B cell (primary cell): ENCODE measurements around the gene MARS1. TPM values are rescaled to one million over a fixed set of nuclear protein-coding genes. Genes with fewer than 3 reads are reported as not detected.

Experiments used
- ATAC-seq: fragments of 200-7000 bp; cut with Tn5 transposase; one replicate; pipeline ENCODE4 v1.10.0; 2021; ENCODE audit warnings: low read depth, mild to moderate bottlenecking, moderate number of reproducible peaks, moderate library complexity
- CTCF ChIA-PET: fragments of 350-600 bp; sonication (Branson Sonifier 250); formaldehyde crosslinking; loops from one replicate; lab custom pipeline; 2021; ENCODE audit warnings: antibody characterized with exemption, inconsistent platforms; lab: Charles Lee
- POLR2A ChIA-PET: fragments of 350-600 bp; sonication (Branson Sonifier 250); formaldehyde crosslinking; loops from one replicate; lab custom pipeline; 2021; ENCODE audit warnings: antibody characterized with exemption; lab: Charles Lee
- DNase-seq: peaks from one replicate; pipeline ENCODE4 v3.0.0; 2013
- H2AFZ ChIP-seq: 2 replicates; pipeline ENCODE4 v1.6.1; 2012; ENCODE audit warnings: mild to moderate bottlenecking, low read depth, low read length; ENCODE audit not compliant: insufficient read depth, poor library complexity, severe bottlenecking
- H3K27ac ChIP-seq, 2 donors: 1 replicate in 1 of 2; 2 replicates in 1 of 2; pipeline ENCODE4 v1.5.1; 2012 to 2013; ENCODE audit warnings: low read length in 2 of 2, mild to moderate bottlenecking in 2 of 2, moderate library complexity in 1 of 2
- H3K27me3 ChIP-seq, 4 experiments: fragments of 200-600 bp in 1 of 4; sonication (generic) in 1 of 4; replicated peaks in 1 of 4; 1 replicate in 2 of 4; 2 replicates in 2 of 4; pipeline versions ENCODE4 v1.6.1 to v1.7.0; 2013 to 2016; ENCODE audit warnings: low read length in 3 of 4, mild to moderate bottlenecking in 2 of 4, mixed read lengths in 1 of 4, moderate library complexity in 1 of 4; ENCODE audit not compliant: insufficient read depth in 4 of 4, control insufficient read depth in 3 of 4; ENCODE audit errors: control extremely low read depth in 1 of 4
- H3K36me3 ChIP-seq, 2 experiments: replicated peaks in 1 of 2; 1 replicate in 1 of 2; 2 replicates in 1 of 2; pipeline versions ENCODE4 v1.6.1 to v1.7.1; 2013; ENCODE audit warnings: low read length in 1 of 2; ENCODE audit not compliant: insufficient read depth in 2 of 2, control insufficient read depth in 1 of 2; ENCODE audit errors: control extremely low read depth in 1 of 2, extremely low read depth in 1 of 2
- H3K4me1 ChIP-seq, 2 donors: fragments of 200-600 bp in 1 of 2; sonication (generic) in 1 of 2; 1 replicate in 1 of 2; 2 replicates in 1 of 2; pipeline versions ENCODE4 v1.5.1 to v1.6.1; 2013 to 2017; ENCODE audit warnings: low read length in 2 of 2; ENCODE audit not compliant: control insufficient read depth in 2 of 2, insufficient read depth in 2 of 2
- H3K4me2 ChIP-seq: replicated peaks from 2 replicates; pipeline ENCODE3; 2012; ENCODE audit warnings: mild to moderate bottlenecking, low read depth, low read length; ENCODE audit not compliant: poor library complexity, severe bottlenecking
- H3K4me3 ChIP-seq, 5 experiments: fragments of 200-600 bp in 1 of 5; sonication (generic) in 1 of 5; 1 replicate in 3 of 5; 2 replicates in 2 of 5; pipeline versions ENCODE4 v1.5.1 to v1.7.0; 2011 to 2016; ENCODE audit warnings: low read length in 4 of 5, mild to moderate bottlenecking in 4 of 5, low read depth in 2 of 5, control low read depth in 1 of 5, moderate library complexity in 1 of 5; ENCODE audit not compliant: insufficient read depth in 1 of 5; ENCODE audit errors: control extremely low read depth in 1 of 5, extremely low read depth in 1 of 5
- H3K79me2 ChIP-seq: fragments of 200-600 bp; sonication (generic); one replicate; pipeline ENCODE4 v1.6.0; 2016; ENCODE audit warnings: low read length; ENCODE audit not compliant: control insufficient read depth, insufficient read depth
- H3K9ac ChIP-seq: fragments of 200-600 bp; sonication (generic); 2 replicates; pipeline ENCODE4 v1.6.1; 2017; ENCODE audit warnings: mild to moderate bottlenecking, low read length, moderate library complexity
- H3K9me3 ChIP-seq, 3 donors: one replicate each; pipeline versions ENCODE4 v1.6.1 to v1.7.1; 2013; ENCODE audit warnings: low read length in 2 of 3; ENCODE audit not compliant: control insufficient read depth in 2 of 3, insufficient read depth in 1 of 3; ENCODE audit errors: control extremely low read depth in 1 of 3
- H4K20me1 ChIP-seq: 2 replicates; pipeline ENCODE4 v1.6.0; 2012; ENCODE audit warnings: mild to moderate bottlenecking, low read length; ENCODE audit not compliant: insufficient read depth, control insufficient read depth, poor library complexity, severe bottlenecking
- H3K27ac Mint-ChIP-seq: one replicate; pipeline ENCODE4 v1.8.0; 2021; ENCODE audit warnings: mixed read lengths
- H3K27me3 Mint-ChIP-seq: one replicate; pipeline ENCODE4 v1.8.0; 2021; ENCODE audit warnings: mixed read lengths
- H3K4me1 Mint-ChIP-seq: one replicate; pipeline ENCODE4 v1.8.0; 2021; ENCODE audit warnings: mixed read lengths
- H3K4me3 Mint-ChIP-seq: one replicate; pipeline ENCODE4 v1.8.0; 2021; ENCODE audit warnings: mixed read lengths
- H3K9me3 Mint-ChIP-seq: one replicate; pipeline ENCODE4 v1.8.0; 2022; ENCODE audit warnings: mixed read lengths; ENCODE audit not compliant: insufficient read depth
- CTCF ChIP-seq: fragments of 200-600 bp; IDR thresholded peaks from one replicate; pipeline ENCODE4 v1.8.0; 2022; ENCODE audit warnings: antibody characterized with exemption, mild to moderate bottlenecking
- EZH2 ChIP-seq: IDR thresholded peaks from 2 replicates; pipeline ENCODE4 v1.6.1; 2012; ENCODE audit warnings: borderline replicate concordance, low read depth, mild to moderate bottlenecking, moderate library complexity, low read length; ENCODE audit not compliant: insufficient read depth, poor library complexity, severe bottlenecking
- WGBS: methylation state at CpG from one replicate; pipeline ENCODE4 v1.1.5; 2013; ENCODE audit warnings: missing lambda C conversion rate; ENCODE audit not compliant: insufficient coverage; 5-methylcytosine and 5-hydroxymethylcytosine counted together
- intact Hi-C: fragments of 100-400 bp; cut with micrococcal nuclease; formaldehyde crosslinking; loops from one replicate; pipeline ENCODE4 v1.10.0; 2022
- polyA plus RNA-seq: library from polyadenylated mRNA; depleted of rRNA; stranded (reverse); fragments of >200 nt; gene quantifications from 2 replicates; pipeline ENCODE4 v1.2.3, GENCODE V29; 2012
- total RNA-seq, 2 donors: library from RNA; stranded (reverse); fragments of 120-200 nt in 1 of 2; gene quantifications; 1 replicate in 1 of 2; 2 replicates in 1 of 2; pipeline versions ENCODE4 v1.2.3 to v1.2.4, GENCODE V29; 2013 to 2022

MARS1 gene
- total and polyA plus RNA-seq, 2 donors (not counting 1 experiment from before 2014, with no cell fraction given) = 158 to 193 TPM

GRCh38 chr12:57465747-57466505 lies 21.9 kb upstream of the MARS1 start:
- no peaks in the 10 kb centered on the region for H3K9me3 Mint-ChIP-seq
- Histone ChIP-seq H3K4me1 (peaks cover 8 to 31% of the 10 kb centered on the region in 2 donors), H4K20me1 (no peaks in the 10 kb centered on the region), H3K36me3 (peaks cover 0 to 25% of the 10 kb centered on the region in 2 experiments), H2AFZ (no peak overlapping the region), H3K9ac (no peak overlapping the region), H3K79me2 (peaks cover 6% of the 10 kb centered on the region), H3K27ac (no peak overlapping the region), H3K4me2 (no peak overlapping the region), H3K27me3 (no peaks in the 10 kb centered on the region), H3K4me3 (no peak overlapping the region), H3K9me3 (no peaks in the 10 kb centered on the region)
- H3K4me1 Mint-ChIP-seq = peaks cover 19% of the 10 kb centered on the region
- no peak overlapping the region for H3K27ac Mint-ChIP-seq
- ATAC-seq (no peak), DNase-seq (no peak)
- intact Hi-C loops = no loop called here
- 84% methylated on average over 12 of the region's 14 CpGs for WGBS
- TF ChIP-seq CTCF = no peak
- no peak for TF ChIP-seq EZH2
- no peak overlapping the region for H3K4me3 Mint-ChIP-seq
- POLR2A ChIA-PET = interaction anchor here (0.7 kb wide), 1 partner anchor 11 kb away, joined by 3 read pairs; no protein-coding TSS in a partner anchor
- no peaks in the 10 kb centered on the region for H3K27me3 Mint-ChIP-seq
- CTCF ChIA-PET = interaction anchor here (0.6 to 1.5 kb wide), 7 partner anchors 9 to 1091 kb away, joined by 3 to 7 read pairs (median 4); partner anchors contain the start of gene INHBE

GRCh38 chr12:57467212-57467874 lies 20.5 kb upstream of the MARS1 start:
- CTCF ChIA-PET = no interaction called here
- POLR2A ChIA-PET = no interaction called here
- Histone ChIP-seq H3K79me2 (peaks cover 3% of the 10 kb centered on the region), H4K20me1 (peaks cover 7% of the 10 kb centered on the region), H3K27ac (no peak overlapping the region), H2AFZ (no peak overlapping the region), H3K36me3 (peaks cover 0 to 39% of the 10 kb centered on the region in 2 experiments), H3K4me2 (no peak overlapping the region), H3K9me3 (no peaks in the 10 kb centered on the region), H3K27me3 (no peaks in the 10 kb centered on the region), H3K9ac (no peak overlapping the region), H3K4me1 (peaks cover 5 to 18% of the 10 kb centered on the region in 2 donors), H3K4me3 (no peak overlapping the region)
- no peak for TF ChIP-seq CTCF
- no peak for TF ChIP-seq EZH2
- Mint-ChIP-seq H3K4me1 (peaks cover 15% of the 10 kb centered on the region), H3K27me3 (no peaks in the 10 kb centered on the region), H3K4me3 (no peak overlapping the region), H3K27ac (peak overlapping the region; percentile 10), H3K9me3 (no peaks in the 10 kb centered on the region)
- ATAC-seq (no peak), DNase-seq (no peak)
- 89% methylated on average over 12 of the region's 12 CpGs for WGBS
- intact Hi-C loops = no loop called here
